ENCODE measurements around the gene BUD31.
"Not testable (repeated sequence)": the region's sequence is repeated elsewhere in the genome, so short reads cannot be mapped to it uniquely, and the experiment has no call there.

BUD31 gene

GRCh38 chr7:99381664-99382075 is 27.1 kb upstream of the BUD31 start:
- in situ Hi-C loops (cut with HindIII; ENCODE audit: low sequenced_read_pairs): no loop called here
- DNase-seq (ENCODE audit: low read depth): no peak

GRCh38 chr7:99383203-99383602 is 25.6 kb upstream of the BUD31 start:
- in situ Hi-C loops (cut with HindIII; ENCODE audit: low sequenced_read_pairs): no loop called here
- no peak for DNase-seq (ENCODE audit: low read depth)
- no peak for TF ChIP-seq CTCF (IDR thresholded peaks at IDR 0.05; ENCODE audit: low read depth, low read length, missing control alignments)
- no peak overlapping the region for H3K4me3 ChIP-seq (ENCODE audit: low read depth, low read length)

More at GRCh38 chr7:99381664-99382075, 27.1 kb upstream of the BUD31 start:
- no peak for TF ChIP-seq CTCF (IDR thresholded peaks at IDR 0.05; ENCODE audit: low read depth, low read length, missing control alignments)
- H3K4me3 ChIP-seq (ENCODE audit: low read depth, low read length): no peak overlapping the region

GRCh38 chr7:99383791-99384370 is 24.9 kb upstream of the BUD31 start:
- TF ChIP-seq CTCF (IDR thresholded peaks at IDR 0.05; ENCODE audit: low read depth, low read length, missing control alignments): no peak
- DNase-seq (ENCODE audit: low read depth): no peak
- in situ Hi-C loops (cut with HindIII; ENCODE audit: low sequenced_read_pairs): no loop called here
- H3K4me3 ChIP-seq (ENCODE audit: low read depth, low read length): no peak overlapping the region

GRCh38 chr7:99384523-99384922 is 24.2 kb upstream of the BUD31 start:
- H3K4me3 ChIP-seq (ENCODE audit: low read depth, low read length): no peak overlapping the region
- in situ Hi-C loops (cut with HindIII; ENCODE audit: low sequenced_read_pairs): no loop called here
- DNase-seq (ENCODE audit: low read depth): no peak
- TF ChIP-seq CTCF (IDR thresholded peaks at IDR 0.05; ENCODE audit: low read depth, low read length, missing control alignments): no peak

- TF ChIP-seq CTCF (IDR thresholded peaks at IDR 0.05; ENCODE audit: low read depth, low read length, missing control alignments): no peak
- in situ Hi-C loops (cut with HindIII; ENCODE audit: low sequenced_read_pairs): no loop called here
- no peak overlapping the region for H3K4me3 ChIP-seq (ENCODE audit: low read depth, low read length)
Measured at GRCh38 chr7:99385564-99385963, 23.2 kb upstream of the BUD31 start.

GRCh38 chr7:99386584-99387238 is 22.1 kb upstream of the BUD31 start:
- no peak for TF ChIP-seq CTCF (IDR thresholded peaks at IDR 0.05; ENCODE audit: low read depth, low read length, missing control alignments)
- DNase-seq (ENCODE audit: low read depth): no peak
- H3K4me3 ChIP-seq (ENCODE audit: low read depth, low read length): no peak overlapping the region
- in situ Hi-C loops (cut with HindIII; ENCODE audit: low sequenced_read_pairs): no loop called here

More at GRCh38 chr7:99385564-99385963, 23.2 kb upstream of the BUD31 start:
- no peak for DNase-seq (ENCODE audit: low read depth)

GRCh38 chr7:99387239-99387635 is 21.5 kb upstream of the BUD31 start:
- H3K4me3 ChIP-seq (ENCODE audit: low read depth, low read length); DNase-seq (ENCODE audit: low read depth); in situ Hi-C loops (cut with HindIII; ENCODE audit: low sequenced_read_pairs): not testable (repeated sequence)
